COLO668 (cell line): ENCODE results near the gene CD320.
A peak's percentile ranks its signal among the peaks of the same experiment; 100 is the strongest.

Experiments used
- DNase-seq: peaks from one replicate; lab custom pipeline; 2025; ENCODE audit not compliant: unreplicated experiment; lab: John Stamatoyannopoulos, UW

The CD320 gene

DNA sequence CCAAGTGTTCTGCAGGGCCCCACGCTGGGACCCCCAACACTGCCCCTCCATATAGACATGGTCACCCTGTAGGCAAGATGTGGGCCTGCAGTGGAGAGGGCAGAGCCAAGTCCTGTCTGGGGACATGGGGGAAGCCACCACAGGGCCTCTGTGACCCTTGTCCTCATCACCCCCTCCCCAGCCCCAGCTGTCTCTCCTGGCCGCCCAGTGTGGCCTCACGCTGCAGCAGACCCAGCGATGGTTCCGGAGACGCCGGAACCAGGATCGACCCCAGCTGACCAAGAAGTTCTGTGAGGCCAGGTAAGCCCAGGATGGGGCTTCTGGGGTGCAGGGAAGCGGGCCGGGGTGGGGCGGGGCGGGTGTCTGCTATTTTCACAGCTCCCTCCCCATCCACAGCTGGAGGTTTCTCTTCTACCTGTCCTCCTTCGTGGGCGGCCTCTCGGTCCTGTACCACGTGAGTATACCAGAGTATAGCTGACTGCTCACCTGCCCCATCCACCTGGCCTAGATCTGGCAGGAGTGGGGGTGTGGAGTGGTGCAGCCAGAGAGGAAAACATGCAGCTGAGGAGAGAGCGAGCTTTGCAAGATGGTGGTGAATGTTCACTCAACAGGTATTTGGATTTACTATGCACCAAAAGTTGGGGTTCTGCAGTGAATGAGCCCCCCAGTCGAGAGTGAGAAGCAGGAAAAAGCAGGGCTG is 52.6 kb downstream of the CD320 start:
- no peak for DNase-seq

DNA sequence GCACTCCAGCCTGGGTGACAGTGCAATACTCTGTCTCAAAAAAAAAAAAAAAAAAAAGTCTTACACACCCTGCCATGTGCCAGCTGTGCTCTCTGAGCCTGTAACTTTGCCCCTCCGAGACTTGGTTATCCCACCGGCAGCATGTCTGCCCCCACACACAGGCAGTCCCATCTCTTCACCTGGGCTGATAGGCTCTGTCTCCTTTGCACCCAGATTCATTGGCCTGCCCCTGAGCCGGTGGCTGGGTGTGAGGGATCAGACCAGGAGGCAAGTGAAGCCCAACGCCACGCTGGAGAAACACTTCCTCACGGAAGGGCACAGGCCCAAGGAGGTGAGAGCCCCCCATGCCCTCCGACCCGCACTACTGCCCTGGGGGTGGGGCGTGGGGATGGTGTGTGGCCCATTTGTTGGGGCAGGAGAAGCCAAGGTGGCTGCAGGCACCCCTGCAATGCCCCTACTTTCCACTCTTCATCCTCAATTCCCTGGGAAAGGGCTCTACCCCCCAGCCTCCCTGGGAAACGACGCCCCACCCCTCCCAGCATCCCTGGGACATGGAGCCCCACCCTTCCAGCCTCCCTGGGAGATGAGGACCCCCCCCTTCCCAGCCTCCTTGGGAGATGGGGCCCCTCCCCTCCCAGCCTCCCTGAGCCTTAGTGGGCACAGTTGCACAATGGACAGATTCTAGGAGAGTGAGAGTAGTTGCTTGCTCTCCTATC is 53.7 kb downstream of the CD320 start:
- DNase-seq: no peak

DNA sequence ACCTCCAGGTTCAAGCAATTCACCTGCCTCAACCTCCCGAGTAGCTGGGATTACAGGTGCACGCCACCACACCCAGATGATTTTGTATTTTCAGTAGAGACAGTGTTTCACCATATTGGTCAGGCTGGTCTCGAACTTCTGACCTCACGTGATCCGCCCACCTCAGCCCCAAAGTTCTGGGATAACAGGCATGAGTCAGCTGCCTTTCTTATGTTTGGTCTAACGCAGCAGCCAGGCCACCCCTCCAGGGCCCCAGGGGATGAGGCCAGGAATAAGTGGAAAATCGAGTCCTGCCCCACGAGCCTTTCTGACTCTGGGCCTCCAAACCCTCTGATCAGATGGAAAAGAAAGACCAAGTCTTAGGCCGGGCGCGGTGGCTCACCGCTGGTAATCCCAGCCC is 54.5 kb downstream of the CD320 start:
- no peak for DNase-seq

DNA sequence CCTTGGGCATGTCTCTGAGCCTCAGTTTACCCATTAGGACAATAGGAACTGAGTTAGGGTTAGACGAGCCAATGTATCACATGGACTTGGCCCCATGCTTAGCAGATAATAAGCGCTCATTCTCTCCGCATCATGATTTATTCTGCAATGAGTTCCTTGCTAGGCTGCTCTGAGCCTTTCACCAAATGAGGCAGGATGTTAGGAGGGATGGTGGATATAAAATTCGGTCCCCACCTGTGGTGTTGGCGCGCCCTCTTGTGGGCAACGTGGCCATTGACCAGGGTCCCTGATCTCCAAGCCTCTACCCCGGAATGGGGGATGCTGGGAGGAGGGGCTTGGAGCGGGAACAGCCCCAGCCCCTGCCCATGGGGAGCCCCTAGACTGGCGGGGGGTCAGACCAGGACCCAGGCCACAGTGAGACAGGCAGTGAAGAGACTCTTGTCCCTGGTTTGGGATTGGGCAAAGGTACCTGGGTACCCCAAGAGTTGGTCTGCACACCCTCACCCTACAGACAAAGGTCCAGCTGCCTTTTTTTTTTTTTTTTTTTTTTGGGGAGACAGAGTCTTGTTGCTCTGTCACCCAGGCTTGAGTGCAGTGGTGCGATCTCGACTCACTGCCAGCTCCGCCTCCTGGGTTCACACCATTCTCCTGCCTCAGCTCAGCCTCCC is 55.1 kb downstream of the CD320 start:
- DNase-seq: peak; percentile 80
